ENCODE results near the gene ZFAND6. TPM values are rescaled to one million over a fixed set of nuclear protein-coding genes. Genes with fewer than 3 reads are reported as not detected.
A peak's percentile ranks its signal among the peaks of the same experiment; 100 is the strongest.

Gene ZFAND6
- total RNA-seq, 1 donor from 2014 or later: 46.8 TPM

DNA sequence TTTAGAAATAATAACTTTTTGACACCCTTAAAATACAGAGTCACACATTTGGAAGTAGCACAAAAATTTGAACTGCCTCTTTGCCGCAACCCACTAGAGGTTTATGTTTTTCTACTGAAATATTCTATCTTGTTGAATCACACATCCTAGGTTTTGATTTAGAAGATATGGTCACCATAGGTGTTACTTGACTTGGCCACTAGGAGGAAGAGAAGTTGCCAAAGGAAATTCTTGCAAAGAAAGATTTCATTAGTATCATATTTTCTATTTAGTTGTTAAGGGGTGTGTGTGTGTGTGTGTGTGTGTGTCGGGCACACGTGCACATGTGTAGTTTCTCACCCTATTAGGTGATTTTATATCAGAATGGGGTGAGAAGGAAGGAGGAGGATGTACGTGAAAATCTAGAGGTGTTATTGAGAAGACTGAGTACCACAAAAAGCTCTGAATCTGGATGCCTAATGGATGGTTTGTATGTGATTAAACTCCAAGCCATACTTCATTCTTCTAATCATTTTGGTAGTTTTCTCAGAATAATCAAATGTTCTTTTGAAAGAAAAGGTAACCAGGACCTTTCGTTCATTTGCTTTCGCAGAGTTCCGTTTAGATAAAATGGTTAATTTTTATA lies 31.5 kb downstream of the ZFAND6 start:
- TF ChIP-seq, protein P1, sequence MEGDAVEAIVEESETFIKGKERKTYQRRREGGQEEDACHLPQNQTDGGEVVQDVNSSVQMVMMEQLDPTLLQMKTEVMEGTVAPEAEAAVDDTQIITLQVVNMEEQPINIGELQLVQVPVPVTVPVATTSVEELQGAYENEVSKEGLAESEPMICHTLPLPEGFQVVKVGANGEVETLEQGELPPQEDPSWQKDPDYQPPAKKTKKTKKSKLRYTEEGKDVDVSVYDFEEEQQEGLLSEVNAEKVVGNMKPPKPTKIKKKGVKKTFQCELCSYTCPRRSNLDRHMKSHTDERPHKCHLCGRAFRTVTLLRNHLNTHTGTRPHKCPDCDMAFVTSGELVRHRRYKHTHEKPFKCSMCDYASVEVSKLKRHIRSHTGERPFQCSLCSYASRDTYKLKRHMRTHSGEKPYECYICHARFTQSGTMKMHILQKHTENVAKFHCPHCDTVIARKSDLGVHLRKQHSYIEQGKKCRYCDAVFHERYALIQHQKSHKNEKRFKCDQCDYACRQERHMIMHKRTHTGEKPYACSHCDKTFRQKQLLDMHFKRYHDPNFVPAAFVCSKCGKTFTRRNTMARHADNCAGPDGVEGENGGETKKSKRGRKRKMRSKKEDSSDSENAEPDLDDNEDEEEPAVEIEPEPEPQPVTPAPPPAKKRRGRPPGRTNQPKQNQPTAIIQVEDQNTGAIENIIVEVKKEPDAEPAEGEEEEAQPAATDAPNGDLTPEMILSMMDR (IDR thresholded peaks at IDR 0.05): peak; percentile 70

DNA sequence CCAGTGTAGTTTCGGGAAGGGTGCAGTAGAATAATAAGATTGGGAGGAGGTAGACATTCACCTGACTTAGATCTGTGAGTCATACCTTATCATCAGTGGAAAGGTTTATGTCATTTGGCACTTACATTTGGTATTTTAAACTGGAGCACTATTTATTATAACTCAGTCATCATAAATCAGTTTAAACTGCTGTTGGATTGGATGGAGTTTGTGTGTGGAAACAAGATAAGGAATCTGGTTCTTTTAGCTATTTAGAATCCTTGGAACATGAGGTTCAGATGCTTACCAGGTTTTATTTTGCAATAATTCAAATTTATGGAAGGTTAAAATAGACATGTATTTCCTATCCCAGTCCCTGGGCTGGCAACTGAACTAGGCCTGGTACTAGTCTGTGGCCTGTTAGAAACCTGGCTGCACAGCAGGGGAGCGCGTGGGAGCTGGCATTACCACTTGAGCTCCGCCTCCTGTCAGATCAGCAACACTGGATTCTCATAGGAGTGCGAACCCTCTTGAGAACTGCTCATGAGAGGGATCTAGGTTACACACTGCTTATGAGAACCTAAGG lies 34.5 kb downstream of the ZFAND6 start:
- Mint-ChIP-seq H3K27me3 (ENCODE audit: low read depth) (no peaks in the 10 kb centered on the region), H3K27ac (ENCODE audit: unreplicated experiment) (peak overlapping the region; percentile 57), H3K9me3 (ENCODE audit: low read depth) (no peaks in the 10 kb centered on the region), H3K4me1 (ENCODE audit: low read depth) (peaks cover 19% of the 10 kb centered on the region), H3K4me3 (ENCODE audit: unreplicated experiment) (no peak overlapping the region), H3K36me3 (ENCODE audit: low read depth) (peaks cover under 1% of the 10 kb centered on the region)
- peak; percentile 44 for DNase-seq (ENCODE audit: low spot score)
- TF ChIP-seq, protein P1 (IDR thresholded peaks at IDR 0.05): no peak

More for the DNA sequence above, 31.5 kb downstream of the ZFAND6 start:
- H3K4me1 Mint-ChIP-seq (ENCODE audit: low read depth): peaks cover 28% of the 10 kb centered on the region
- no peak overlapping the region for H3K27ac Mint-ChIP-seq (ENCODE audit: unreplicated experiment)
- H3K4me3 Mint-ChIP-seq (ENCODE audit: unreplicated experiment): no peak overlapping the region
- H3K27me3 Mint-ChIP-seq (ENCODE audit: low read depth): no peaks in the 10 kb centered on the region
- H3K36me3 Mint-ChIP-seq (ENCODE audit: low read depth): peaks cover 2% of the 10 kb centered on the region
- no peaks in the 10 kb centered on the region for H3K9me3 Mint-ChIP-seq (ENCODE audit: low read depth)
- DNase-seq (ENCODE audit: low spot score): no peak

DNA sequence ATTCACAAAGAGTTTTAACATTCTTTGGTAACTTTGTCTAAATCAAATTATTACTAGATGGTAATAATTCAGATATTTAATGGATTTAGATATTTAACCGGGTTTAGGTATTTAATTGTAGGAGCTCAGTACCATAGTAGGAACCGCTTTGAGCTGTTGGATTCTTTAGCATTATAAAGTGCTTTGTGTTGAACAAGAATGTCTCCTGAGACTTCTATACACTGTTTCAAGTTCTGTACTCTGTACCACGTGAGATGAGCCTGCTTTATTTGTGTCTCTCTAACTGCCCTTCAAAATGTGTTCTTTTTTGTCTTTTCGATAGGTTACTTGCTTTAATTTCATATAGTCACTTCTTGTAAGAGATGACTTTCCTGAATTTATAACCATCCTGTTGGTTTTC lies 36.0 kb downstream of the ZFAND6 start:
- Mint-ChIP-seq H3K4me3 (ENCODE audit: unreplicated experiment) (no peak overlapping the region), H3K9me3 (ENCODE audit: low read depth) (no peaks in the 10 kb centered on the region), H3K36me3 (ENCODE audit: low read depth) (no peaks in the 10 kb centered on the region), H3K27me3 (ENCODE audit: low read depth) (no peaks in the 10 kb centered on the region), H3K27ac (ENCODE audit: unreplicated experiment) (no peak overlapping the region), H3K4me1 (ENCODE audit: low read depth) (peaks cover 23% of the 10 kb centered on the region)
- TF ChIP-seq, protein P1 (IDR thresholded peaks at IDR 0.05): no peak
- DNase-seq (ENCODE audit: low spot score): no peak

DNA sequence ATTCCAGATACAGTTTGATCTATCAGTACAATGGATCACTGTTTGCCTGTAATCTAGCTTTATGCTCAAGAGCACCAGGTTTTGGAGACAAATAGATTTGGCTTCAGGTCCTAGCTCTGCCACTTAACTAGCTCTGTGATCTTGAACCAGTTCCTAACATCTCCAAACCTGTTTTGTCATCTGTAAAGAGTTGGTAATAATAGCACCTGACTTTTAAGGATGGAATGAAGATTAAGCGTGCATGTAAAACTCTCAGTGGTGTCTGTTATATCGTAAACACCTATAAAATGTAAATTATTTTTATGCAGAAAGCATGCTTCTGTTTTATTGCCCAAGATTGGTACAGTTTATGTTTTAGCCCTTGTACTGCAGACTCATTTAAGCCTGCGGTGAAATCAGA lies 36.5 kb downstream of the ZFAND6 start:
- H3K9me3 Mint-ChIP-seq (ENCODE audit: low read depth): no peaks in the 10 kb centered on the region

DNA sequence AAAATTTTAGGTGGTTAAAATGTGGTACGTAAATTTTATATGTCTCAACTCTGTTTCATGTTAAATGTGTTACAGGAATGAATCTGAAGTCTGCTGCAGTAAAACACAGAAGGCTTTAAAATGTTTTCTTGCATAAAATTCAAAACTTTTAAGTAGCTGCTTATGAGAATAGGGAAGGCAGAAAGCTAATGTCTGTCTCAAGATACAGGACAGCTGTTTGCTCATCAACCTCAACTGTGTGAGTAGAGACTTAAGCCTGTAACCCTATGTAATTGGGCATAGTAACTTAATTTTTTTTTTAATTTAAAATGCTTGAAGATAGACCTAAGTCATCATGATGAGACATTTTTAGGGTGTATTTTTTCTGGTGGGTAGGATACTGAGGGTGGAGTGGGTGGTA lies 38.9 kb downstream of the ZFAND6 start:
- H3K9me3 Mint-ChIP-seq (ENCODE audit: low read depth): no peaks in the 10 kb centered on the region
- no peak overlapping the region for H3K27ac Mint-ChIP-seq (ENCODE audit: unreplicated experiment)
- peaks cover 23% of the 10 kb centered on the region for H3K4me1 Mint-ChIP-seq (ENCODE audit: low read depth)
- no peaks in the 10 kb centered on the region for H3K36me3 Mint-ChIP-seq (ENCODE audit: low read depth)
- H3K4me3 Mint-ChIP-seq (ENCODE audit: unreplicated experiment): no peak overlapping the region
- TF ChIP-seq, protein P1 (IDR thresholded peaks at IDR 0.05): no peak
- H3K27me3 Mint-ChIP-seq (ENCODE audit: low read depth): no peaks in the 10 kb centered on the region
- no peak for DNase-seq (ENCODE audit: low spot score)

More for the DNA sequence above, 36.5 kb downstream of the ZFAND6 start:
- no peak overlapping the region for H3K27ac Mint-ChIP-seq (ENCODE audit: unreplicated experiment)
- H3K36me3 Mint-ChIP-seq (ENCODE audit: low read depth): no peaks in the 10 kb centered on the region
- no peaks in the 10 kb centered on the region for H3K27me3 Mint-ChIP-seq (ENCODE audit: low read depth)
- H3K4me1 Mint-ChIP-seq (ENCODE audit: low read depth): peaks cover 23% of the 10 kb centered on the region
- TF ChIP-seq, protein P1 (IDR thresholded peaks at IDR 0.05): no peak
- no peak for DNase-seq (ENCODE audit: low spot score)
- H3K4me3 Mint-ChIP-seq (ENCODE audit: unreplicated experiment): no peak overlapping the region
